Progenitor cell of endocrine pancreas (in vitro differentiated cells): ENCODE results near the gene MBOAT2. TPM values are rescaled to one million over a fixed set of nuclear protein-coding genes. Genes with fewer than 3 reads are reported as not detected.

Experiments used
- DNase-seq: peaks from one replicate; pipeline ENCODE4 v3.0.0; 2021; ENCODE audit warnings: low spot score; ENCODE audit not compliant: unreplicated experiment
- H3K27ac Mint-ChIP-seq: 2 replicates; pipeline ENCODE4 v1.8.0; 2021; ENCODE audit warnings: mild to moderate bottlenecking, moderate library complexity, mixed read lengths
- H3K27me3 Mint-ChIP-seq: 2 replicates; pipeline ENCODE4 v1.8.0; 2021; ENCODE audit warnings: mixed read lengths
- H3K36me3 Mint-ChIP-seq: 2 replicates; pipeline ENCODE4 v1.8.0; 2022; ENCODE audit warnings: mixed read lengths; ENCODE audit not compliant: insufficient read depth
- H3K4me1 Mint-ChIP-seq: 2 replicates; pipeline ENCODE4 v1.8.0; 2021; ENCODE audit warnings: low read depth, mixed read lengths
- H3K4me3 Mint-ChIP-seq: 2 replicates; pipeline ENCODE4 v1.8.0; 2021; ENCODE audit warnings: low read depth, mild to moderate bottlenecking, moderate library complexity, mixed read lengths
- H3K9me3 Mint-ChIP-seq: 2 replicates; pipeline ENCODE4 v1.8.0; 2021; ENCODE audit warnings: low read depth, mixed read lengths
- total RNA-seq: library from RNA; stranded (reverse); gene quantifications from 2 replicates; pipeline ENCODE4 v1.2.1, GENCODE V29; 2021
- TF ChIP-seq, protein P1 (sequence below): fragments of 200-600 bp; sonication (generic); IDR thresholded peaks from one replicate; pipeline ENCODE4 v1.5.0; 2021; ENCODE audit warnings: antibody characterized with exemption, mild to moderate bottlenecking; ENCODE audit not compliant: unreplicated experiment

Gene MBOAT2
- total RNA-seq, 1 donor from 2014 or later, result 49.8 TPM

- Mint-ChIP-seq H3K4me1 (peaks cover 31% of the 10 kb centered on the region), H3K36me3 (peaks cover 2% of the 10 kb centered on the region), H3K27ac (no peak overlapping the region), H3K9me3 (peaks cover 2% of the 10 kb centered on the region), H3K27me3 (no peaks in the 10 kb centered on the region), H3K4me3 (no peak overlapping the region)
- TF ChIP-seq, protein P1, sequence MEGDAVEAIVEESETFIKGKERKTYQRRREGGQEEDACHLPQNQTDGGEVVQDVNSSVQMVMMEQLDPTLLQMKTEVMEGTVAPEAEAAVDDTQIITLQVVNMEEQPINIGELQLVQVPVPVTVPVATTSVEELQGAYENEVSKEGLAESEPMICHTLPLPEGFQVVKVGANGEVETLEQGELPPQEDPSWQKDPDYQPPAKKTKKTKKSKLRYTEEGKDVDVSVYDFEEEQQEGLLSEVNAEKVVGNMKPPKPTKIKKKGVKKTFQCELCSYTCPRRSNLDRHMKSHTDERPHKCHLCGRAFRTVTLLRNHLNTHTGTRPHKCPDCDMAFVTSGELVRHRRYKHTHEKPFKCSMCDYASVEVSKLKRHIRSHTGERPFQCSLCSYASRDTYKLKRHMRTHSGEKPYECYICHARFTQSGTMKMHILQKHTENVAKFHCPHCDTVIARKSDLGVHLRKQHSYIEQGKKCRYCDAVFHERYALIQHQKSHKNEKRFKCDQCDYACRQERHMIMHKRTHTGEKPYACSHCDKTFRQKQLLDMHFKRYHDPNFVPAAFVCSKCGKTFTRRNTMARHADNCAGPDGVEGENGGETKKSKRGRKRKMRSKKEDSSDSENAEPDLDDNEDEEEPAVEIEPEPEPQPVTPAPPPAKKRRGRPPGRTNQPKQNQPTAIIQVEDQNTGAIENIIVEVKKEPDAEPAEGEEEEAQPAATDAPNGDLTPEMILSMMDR, result no peak
- no peak for DNase-seq
Observed at GRCh38 chr2:8985561-8986326, 17.7 kb downstream of the MBOAT2 start.

- H3K4me3 Mint-ChIP-seq, result no peak overlapping the region
- H3K4me1 Mint-ChIP-seq, result peaks cover 29% of the 10 kb centered on the region
- TF ChIP-seq, protein P1, result no peak
- no peak overlapping the region for H3K27ac Mint-ChIP-seq
- DNase-seq, result no peak
- peaks cover 2% of the 10 kb centered on the region for H3K9me3 Mint-ChIP-seq
- peaks cover 2% of the 10 kb centered on the region for H3K36me3 Mint-ChIP-seq
- no peaks in the 10 kb centered on the region for H3K27me3 Mint-ChIP-seq
Observed at GRCh38 chr2:8984855-8985254, 18.6 kb downstream of the MBOAT2 start.

DNA sequence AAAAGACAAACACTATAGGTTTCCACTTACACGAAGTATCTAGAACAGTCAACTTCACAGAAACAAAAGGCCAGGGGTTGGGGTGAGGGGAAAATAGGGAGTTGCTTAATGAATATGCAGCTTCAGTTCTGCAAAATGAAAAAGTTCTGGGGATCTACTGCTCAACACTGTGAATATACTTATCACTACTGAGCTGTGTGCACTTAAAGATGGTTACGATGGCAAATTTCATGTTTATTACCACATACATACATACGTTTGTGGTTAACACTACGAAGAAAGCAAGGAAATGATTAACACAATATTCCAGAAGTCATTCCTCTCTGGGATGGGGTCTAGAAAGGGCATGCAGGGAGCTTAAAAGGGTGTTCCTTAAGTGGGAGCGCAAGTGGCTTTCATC, 19.3 kb downstream of the MBOAT2 start:
- H3K4me3 Mint-ChIP-seq, result no peak overlapping the region
- peaks cover 22% of the 10 kb centered on the region for H3K4me1 Mint-ChIP-seq
- peaks cover 2% of the 10 kb centered on the region for H3K9me3 Mint-ChIP-seq
- TF ChIP-seq, protein P1, result no peak
- H3K27ac Mint-ChIP-seq, result no peak overlapping the region
- no peak for DNase-seq
- H3K27me3 Mint-ChIP-seq, result no peaks in the 10 kb centered on the region
- peaks cover 2% of the 10 kb centered on the region for H3K36me3 Mint-ChIP-seq

- peaks cover 2% of the 10 kb centered on the region for H3K9me3 Mint-ChIP-seq
- H3K4me3 Mint-ChIP-seq, result no peak overlapping the region
- peaks cover 17% of the 10 kb centered on the region for H3K4me1 Mint-ChIP-seq
- no peak for DNase-seq
- H3K27ac Mint-ChIP-seq, result no peak overlapping the region
- TF ChIP-seq, protein P1, result no peak
- H3K27me3 Mint-ChIP-seq, result no peaks in the 10 kb centered on the region
- H3K36me3 Mint-ChIP-seq, result peaks cover 2% of the 10 kb centered on the region
Observed at GRCh38 chr2:8983571-8983970, 19.9 kb downstream of the MBOAT2 start.

GRCh38 chr2:8981876-8982275, 21.6 kb downstream of the MBOAT2 start:
- Mint-ChIP-seq H3K4me3 (no peak overlapping the region), H3K36me3 (peaks cover 2% of the 10 kb centered on the region), H3K4me1 (peaks cover 14% of the 10 kb centered on the region), H3K27ac (no peak overlapping the region), H3K27me3 (no peaks in the 10 kb centered on the region), H3K9me3 (peaks cover 2% of the 10 kb centered on the region)
- no peak for DNase-seq
- TF ChIP-seq, protein P1, result no peak
